Chondrocyte (in vitro differentiated cells): Measurements from ENCODE around the gene ADD3. TPM values are rescaled to one million over a fixed set of nuclear protein-coding genes. Genes with fewer than 3 reads are reported as not detected.

ENCODE experiments used
- DNase-seq: peaks from one replicate; pipeline ENCODE4 v3.0.0; 2021; ENCODE audit warnings: mixed read lengths, low spot score
- H3K27ac Mint-ChIP-seq: one replicate; pipeline ENCODE4 v1.8.0; 2021; ENCODE audit warnings: mild to moderate bottlenecking, moderate library complexity, mixed read lengths; ENCODE audit not compliant: unreplicated experiment
- H3K27me3 Mint-ChIP-seq: 2 replicates; pipeline ENCODE4 v1.8.0; 2021; ENCODE audit warnings: low read depth, mixed read lengths
- H3K36me3 Mint-ChIP-seq: 2 replicates; pipeline ENCODE4 v1.8.0; 2021; ENCODE audit warnings: low read depth, mixed read lengths
- H3K4me1 Mint-ChIP-seq: 2 replicates; pipeline ENCODE4 v1.8.0; 2021; ENCODE audit warnings: low read depth, mild to moderate bottlenecking, mixed read lengths
- H3K4me3 Mint-ChIP-seq: one replicate; pipeline ENCODE4 v1.8.0; 2021; ENCODE audit warnings: mild to moderate bottlenecking, moderate library complexity, mixed read lengths; ENCODE audit not compliant: unreplicated experiment
- H3K9me3 Mint-ChIP-seq: 2 replicates; pipeline ENCODE4 v1.8.0; 2021; ENCODE audit warnings: low read depth, mixed read lengths
- CTCF ChIP-seq: fragments of 200-600 bp; sonication (generic); IDR thresholded peaks from 2 replicates; pipeline ENCODE4 v1.5.0; 2021; ENCODE audit warnings: antibody characterized with exemption, mild to moderate bottlenecking, moderate library complexity
- total RNA-seq: library from RNA; stranded (reverse); gene quantifications from 3 replicates; pipeline ENCODE4 v1.2.1, GENCODE V29; 2021

ADD3 gene
- total RNA-seq, 1 donor from 2014 or later: 75.1 TPM

- no peak overlapping the region for H3K27ac Mint-ChIP-seq
- no peaks in the 10 kb centered on the region for H3K36me3 Mint-ChIP-seq
- peaks cover 4% of the 10 kb centered on the region for H3K9me3 Mint-ChIP-seq
- TF ChIP-seq CTCF: no peak
- peaks cover 31% of the 10 kb centered on the region for H3K4me1 Mint-ChIP-seq
- no peak overlapping the region for H3K4me3 Mint-ChIP-seq
- DNase-seq: no peak
- no peaks in the 10 kb centered on the region for H3K27me3 Mint-ChIP-seq
Observed at GRCh38 chr10:110087682-110088081, 79.9 kb downstream of the ADD3 start.

DNA sequence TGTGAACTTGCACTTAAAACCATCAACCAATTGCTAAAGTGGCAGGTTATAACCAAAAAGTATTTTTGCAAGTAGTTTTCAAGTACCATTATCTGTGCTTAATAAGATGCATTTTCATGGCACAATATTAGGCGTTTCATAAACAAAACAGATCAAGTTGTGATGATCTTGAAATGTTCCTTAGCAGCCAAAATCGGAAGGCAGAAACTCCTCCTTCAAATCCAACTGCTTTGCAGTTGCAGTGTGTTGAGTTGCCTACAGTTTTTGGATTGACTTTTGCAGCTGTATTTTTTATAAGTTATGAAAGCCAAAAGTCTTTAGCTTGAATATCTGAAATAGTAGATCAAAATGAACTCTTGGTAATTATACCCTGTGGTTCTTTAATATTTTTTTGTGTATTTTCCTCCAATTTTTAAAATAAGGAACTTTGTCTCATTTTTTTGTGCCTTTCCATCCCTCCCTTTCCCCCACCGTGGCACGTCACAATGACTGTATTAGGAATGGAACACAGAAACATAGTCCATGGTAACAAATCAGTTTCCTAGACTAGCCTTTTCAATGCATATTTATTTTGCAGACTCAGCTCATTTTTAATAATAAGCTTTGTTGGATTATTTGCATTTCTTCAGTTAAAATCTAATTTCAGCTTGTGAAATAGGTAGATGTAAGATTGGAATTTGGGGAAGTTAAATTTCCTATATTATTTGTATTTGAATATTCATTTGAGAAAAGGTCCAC is 80.8 kb downstream of the ADD3 start:
- Mint-ChIP-seq H3K36me3 (no peaks in the 10 kb centered on the region), H3K27me3 (no peaks in the 10 kb centered on the region), H3K4me3 (no peak overlapping the region), H3K4me1 (peaks cover 23% of the 10 kb centered on the region), H3K9me3 (no peaks in the 10 kb centered on the region), H3K27ac (no peak overlapping the region)
- no peak for DNase-seq
- TF ChIP-seq CTCF: no peak

- H3K27me3 Mint-ChIP-seq: no peaks in the 10 kb centered on the region
- H3K4me1 Mint-ChIP-seq: peaks cover 28% of the 10 kb centered on the region
- no peaks in the 10 kb centered on the region for H3K9me3 Mint-ChIP-seq
- no peak for TF ChIP-seq CTCF
- no peak overlapping the region for H3K27ac Mint-ChIP-seq
- no peak for DNase-seq
- H3K4me3 Mint-ChIP-seq: no peak overlapping the region
- H3K36me3 Mint-ChIP-seq: no peaks in the 10 kb centered on the region
Observed at GRCh38 chr10:110091830-110092229, 84.0 kb downstream of the ADD3 start.

- no peaks in the 10 kb centered on the region for H3K36me3 Mint-ChIP-seq
Observed at GRCh38 chr10:110093722-110094121, 85.9 kb downstream of the ADD3 start.

GRCh38 chr10:110094786-110095185 is 87.0 kb downstream of the ADD3 start:
- DNase-seq: no peak

More at GRCh38 chr10:110093722-110094121, 85.9 kb downstream of the ADD3 start:
- DNase-seq: no peak
- Mint-ChIP-seq H3K9me3 (no peaks in the 10 kb centered on the region), H3K4me1 (peaks cover 18% of the 10 kb centered on the region), H3K27ac (no peak overlapping the region), H3K4me3 (no peak overlapping the region), H3K27me3 (no peaks in the 10 kb centered on the region)
- TF ChIP-seq CTCF: no peak

More at GRCh38 chr10:110094786-110095185, 87.0 kb downstream of the ADD3 start:
- Mint-ChIP-seq H3K27ac (no peak overlapping the region), H3K4me3 (no peak overlapping the region), H3K36me3 (no peaks in the 10 kb centered on the region), H3K9me3 (no peaks in the 10 kb centered on the region), H3K4me1 (peaks cover 17% of the 10 kb centered on the region), H3K27me3 (no peaks in the 10 kb centered on the region)
- TF ChIP-seq CTCF: no peak
